Thymus (tissue), 11 donors: ENCODE results near the gene C4A. TPM values are rescaled to one million over a fixed set of nuclear protein-coding genes. Genes with fewer than 3 reads are reported as not detected.
"Not testable (repeated sequence)": the region's sequence is repeated elsewhere in the genome, so short reads cannot be mapped to it uniquely, and the experiment has no call there.

ENCODE experiments used
- DNase-seq, 9 donors: peaks; one replicate each; pipeline ENCODE4 v3.0.0-alpha.2; 2013; ENCODE audit warnings: low spot score in 9 of 9, low read depth in 6 of 9, missing footprints in 1 of 9
- H3K27ac ChIP-seq, 2 donors: one replicate each; pipeline ENCODE4 v1.5.1; 2013; ENCODE audit warnings: control low read depth in 1 of 2, low read depth in 1 of 2, low read length in 1 of 2, mild to moderate bottlenecking in 1 of 2, moderate library complexity in 1 of 2
- H3K27me3 ChIP-seq, 2 donors: one replicate each; pipeline ENCODE4 v1.5.1; 2013; ENCODE audit warnings: low read length in 1 of 2; ENCODE audit not compliant: control insufficient read depth in 2 of 2, insufficient read depth in 1 of 2
- H3K36me3 ChIP-seq, 2 donors: one replicate each; pipeline ENCODE4 v1.5.1; 2013; ENCODE audit warnings: low read length in 1 of 2, mild to moderate bottlenecking in 1 of 2, moderate library complexity in 1 of 2; ENCODE audit not compliant: control insufficient read depth in 2 of 2, insufficient read depth in 2 of 2
- H3K4me1 ChIP-seq, 2 donors: one replicate each; pipeline ENCODE4 v1.5.1; 2013; ENCODE audit warnings: low read length in 2 of 2; ENCODE audit not compliant: control insufficient read depth in 2 of 2, insufficient read depth in 2 of 2
- H3K4me3 ChIP-seq, 2 donors: one replicate each; pipeline ENCODE4 v1.5.1; 2013; ENCODE audit warnings: low read length in 2 of 2, control low read depth in 1 of 2, mild to moderate bottlenecking in 1 of 2
- H3K9me3 ChIP-seq, 2 donors: one replicate each; pipeline ENCODE4 v1.5.1; 2013; ENCODE audit warnings: low read length in 1 of 2, mild to moderate bottlenecking in 1 of 2; ENCODE audit not compliant: control insufficient read depth in 2 of 2, insufficient read depth in 1 of 2
- WGBS: extraction: QIAGEN DNeasy Blood & Tissue Kit; methylation state at CpG from one replicate; pipeline ENCODE4 v1.1.7; 2013; 5-methylcytosine and 5-hydroxymethylcytosine counted together
- polyA plus RNA-seq: library from polyadenylated mRNA; stranded (reverse); fragments of 200-250 nt; gene quantifications from one replicate; pipeline ENCODE4 v1.2.3, GENCODE V29; 2013
- total RNA-seq: library from RNA; stranded (reverse); fragments of 120-200 nt; gene quantifications from one replicate; pipeline ENCODE4 v1.2.4, GENCODE V29; 2013
- donor health status: healthy.

C4A gene
- total and polyA plus RNA-seq, 2 donors, result 43.2 to 206 TPM

DNA sequence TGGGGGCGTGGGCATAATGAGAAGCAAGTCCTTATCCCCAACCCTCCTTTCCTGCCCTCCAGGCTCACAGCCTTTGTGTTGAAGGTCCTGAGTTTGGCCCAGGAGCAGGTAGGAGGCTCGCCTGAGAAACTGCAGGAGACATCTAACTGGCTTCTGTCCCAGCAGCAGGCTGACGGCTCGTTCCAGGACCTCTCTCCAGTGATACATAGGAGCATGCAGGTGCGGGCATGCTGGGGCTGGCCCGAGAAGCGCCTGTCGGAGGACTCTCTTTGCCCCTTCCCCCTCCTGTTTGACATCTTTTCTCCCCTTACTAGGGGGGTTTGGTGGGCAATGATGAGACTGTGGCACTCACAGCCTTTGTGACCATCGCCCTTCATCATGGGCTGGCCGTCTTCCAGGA lies 46.8 kb downstream of the C4A start:
- DNase-seq, H3K4me1 ChIP-seq, H3K27me3 ChIP-seq, H3K4me3 ChIP-seq, H3K9me3 ChIP-seq, H3K27ac ChIP-seq, H3K36me3 ChIP-seq: not testable (repeated sequence)
- 88% methylated on average over 7 of the region's 10 CpGs for WGBS

DNA sequence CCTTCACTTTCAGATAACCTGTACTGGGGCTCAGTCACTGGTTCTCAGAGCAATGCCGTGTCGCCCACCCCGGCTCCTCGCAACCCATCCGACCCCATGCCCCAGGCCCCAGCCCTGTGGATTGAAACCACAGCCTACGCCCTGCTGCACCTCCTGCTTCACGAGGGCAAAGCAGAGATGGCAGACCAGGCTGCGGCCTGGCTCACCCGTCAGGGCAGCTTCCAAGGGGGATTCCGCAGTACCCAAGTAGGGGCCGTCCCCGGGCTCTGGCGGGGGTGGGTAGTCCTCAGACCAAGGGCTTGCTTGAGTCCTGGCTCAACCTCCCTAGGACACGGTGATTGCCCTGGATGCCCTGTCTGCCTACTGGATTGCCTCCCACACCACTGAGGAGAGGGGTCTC lies 47.7 kb downstream of the C4A start:
- H3K4me1 ChIP-seq, H3K9me3 ChIP-seq, H3K27ac ChIP-seq, DNase-seq, H3K27me3 ChIP-seq, H3K4me3 ChIP-seq, H3K36me3 ChIP-seq: not testable (repeated sequence)
- WGBS, result 94% methylated on average over 8 of the region's 14 CpGs

DNA sequence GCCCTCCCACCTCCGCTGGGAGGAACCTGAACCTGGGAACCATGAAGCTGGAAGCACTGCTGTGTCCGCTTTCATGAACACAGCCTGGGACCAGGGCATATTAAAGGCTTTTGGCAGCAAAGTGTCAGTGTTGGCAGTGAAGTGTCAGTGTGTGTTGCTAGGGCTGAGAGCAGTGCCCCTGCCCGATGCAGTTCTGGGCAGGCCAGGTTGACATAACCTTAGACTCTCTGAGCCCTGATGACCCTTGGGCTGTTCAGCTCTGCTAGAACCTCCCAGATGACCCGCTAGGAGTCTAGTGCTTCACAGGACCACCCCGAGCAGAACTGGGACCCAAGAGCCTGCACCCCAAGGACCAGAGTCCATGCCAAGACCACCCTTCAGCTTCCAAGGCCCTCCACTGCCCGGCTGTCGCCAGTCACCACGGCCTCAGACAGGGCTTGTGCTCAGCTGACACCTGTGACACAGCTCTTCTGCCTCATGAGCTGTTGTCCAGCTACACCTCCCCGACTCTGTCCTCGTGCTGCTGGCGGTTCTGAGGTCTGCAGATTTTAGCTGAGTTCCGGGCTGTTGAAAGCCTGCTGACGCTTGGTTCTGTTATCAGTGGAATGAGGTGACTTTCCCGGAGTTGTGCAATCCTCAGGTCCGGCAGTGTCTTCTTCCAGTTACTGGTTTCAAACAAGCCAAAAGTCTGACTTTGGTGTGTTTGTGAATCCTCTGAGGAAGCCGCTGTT lies 53.6 kb downstream of the C4A start:
- WGBS, result no CpG with 5 or more reads among the region's 16 CpGs
- not testable (repeated sequence) for DNase-seq, H3K4me1 ChIP-seq, H3K27ac ChIP-seq, H3K36me3 ChIP-seq, H3K9me3 ChIP-seq, H3K27me3 ChIP-seq, H3K4me3 ChIP-seq

DNA sequence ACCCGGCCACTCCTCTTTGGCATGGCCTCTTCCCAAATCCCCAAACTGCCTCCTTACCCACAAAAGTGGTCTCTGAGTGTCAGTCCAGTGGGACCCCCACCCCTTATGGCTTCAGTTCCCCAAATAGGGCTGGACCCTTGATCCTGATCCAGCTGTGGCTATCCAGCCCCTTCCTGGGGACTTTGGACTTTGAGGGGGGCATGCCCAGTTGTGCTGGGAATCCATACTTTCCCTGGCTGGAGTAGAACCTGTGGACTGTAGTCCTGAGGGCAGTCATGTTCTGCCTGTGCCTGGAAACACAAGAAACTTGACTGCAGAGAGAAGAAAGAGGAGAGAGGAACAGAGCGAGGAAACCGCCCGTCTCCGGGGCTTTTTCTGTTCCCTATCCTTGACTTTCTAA lies 55.3 kb downstream of the C4A start:
- H3K9me3 ChIP-seq, H3K36me3 ChIP-seq, H3K4me3 ChIP-seq, H3K4me1 ChIP-seq, H3K27me3 ChIP-seq, H3K27ac ChIP-seq, DNase-seq: not testable (repeated sequence)
- 63% methylated on average over 4 of the region's 5 CpGs for WGBS

DNA sequence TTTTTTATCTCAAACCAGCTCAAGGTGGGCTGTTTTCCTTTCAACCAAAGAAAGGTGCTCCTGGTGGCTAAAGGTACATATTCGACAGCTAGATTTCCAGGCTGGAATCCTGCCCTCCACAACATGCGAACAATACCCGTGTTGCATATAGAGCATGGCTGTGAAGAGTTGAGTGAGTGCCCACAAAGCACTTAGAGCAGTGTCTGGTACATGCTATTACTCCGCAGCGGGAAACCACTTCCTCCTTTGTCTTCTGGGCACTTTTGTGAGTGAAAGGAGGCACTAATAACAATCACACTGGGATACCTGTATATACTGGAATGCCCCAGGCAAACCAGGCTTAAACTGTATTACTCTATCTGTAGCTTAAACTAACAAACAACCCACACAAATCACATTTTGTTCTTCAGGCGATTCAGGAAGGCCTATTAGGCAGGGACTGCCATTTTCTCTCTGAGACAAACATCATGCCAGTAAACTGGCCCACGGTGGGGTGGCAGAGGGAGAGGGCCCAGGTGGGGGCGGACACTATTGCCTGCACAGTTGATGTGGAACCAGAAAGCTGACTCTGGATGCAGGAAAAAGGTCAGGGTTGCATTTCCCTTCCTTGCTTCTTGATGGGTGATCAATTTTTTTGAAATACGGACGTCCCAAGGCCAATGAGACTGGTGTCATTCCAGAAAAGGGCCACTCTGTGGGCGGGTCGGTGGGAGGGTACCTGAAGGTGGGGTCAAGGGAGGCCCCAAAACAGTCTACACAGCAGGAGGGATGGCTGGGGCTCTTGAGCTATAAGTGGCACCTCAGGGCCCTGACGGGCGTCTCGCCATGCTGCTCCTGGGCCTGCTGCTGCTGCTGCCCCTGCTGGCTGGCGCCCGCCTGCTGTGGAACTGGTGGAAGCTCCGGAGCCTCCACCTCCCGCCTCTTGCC lies 56.0 kb downstream of the C4A start, which contains the start of gene CYP21A2:
Gene CYP21A2 (plus strand): TSS at position 818 of the 927 bp plus-strand sequence. CDS start 8 bp downstream, at position 826.
- H3K4me1 ChIP-seq, DNase-seq, H3K27ac ChIP-seq, H3K36me3 ChIP-seq, H3K4me3 ChIP-seq, H3K9me3 ChIP-seq, H3K27me3 ChIP-seq: not testable (repeated sequence)
- 84% methylated on average over 15 of the region's 19 CpGs for WGBS

DNA sequence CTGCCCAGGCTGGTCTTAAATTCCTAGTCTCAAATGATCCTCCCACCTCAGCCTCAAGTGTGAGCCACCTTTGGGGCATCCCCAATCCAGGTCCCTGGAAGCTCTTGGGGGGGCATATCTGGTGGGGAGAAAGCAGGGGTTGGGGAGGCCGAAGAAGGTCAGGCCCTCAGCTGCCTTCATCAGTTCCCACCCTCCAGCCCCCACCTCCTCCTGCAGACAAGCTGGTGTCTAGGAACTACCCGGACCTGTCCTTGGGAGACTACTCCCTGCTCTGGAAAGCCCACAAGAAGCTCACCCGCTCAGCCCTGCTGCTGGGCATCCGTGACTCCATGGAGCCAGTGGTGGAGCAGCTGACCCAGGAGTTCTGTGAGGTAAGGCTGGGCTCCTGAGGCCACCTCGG lies 57.0 kb downstream of the C4A start:
- not testable (repeated sequence) for H3K4me3 ChIP-seq, H3K4me1 ChIP-seq, H3K36me3 ChIP-seq, H3K27me3 ChIP-seq, DNase-seq, H3K9me3 ChIP-seq, H3K27ac ChIP-seq
- 98% methylated on average over 4 of the region's 5 CpGs for WGBS

DNA sequence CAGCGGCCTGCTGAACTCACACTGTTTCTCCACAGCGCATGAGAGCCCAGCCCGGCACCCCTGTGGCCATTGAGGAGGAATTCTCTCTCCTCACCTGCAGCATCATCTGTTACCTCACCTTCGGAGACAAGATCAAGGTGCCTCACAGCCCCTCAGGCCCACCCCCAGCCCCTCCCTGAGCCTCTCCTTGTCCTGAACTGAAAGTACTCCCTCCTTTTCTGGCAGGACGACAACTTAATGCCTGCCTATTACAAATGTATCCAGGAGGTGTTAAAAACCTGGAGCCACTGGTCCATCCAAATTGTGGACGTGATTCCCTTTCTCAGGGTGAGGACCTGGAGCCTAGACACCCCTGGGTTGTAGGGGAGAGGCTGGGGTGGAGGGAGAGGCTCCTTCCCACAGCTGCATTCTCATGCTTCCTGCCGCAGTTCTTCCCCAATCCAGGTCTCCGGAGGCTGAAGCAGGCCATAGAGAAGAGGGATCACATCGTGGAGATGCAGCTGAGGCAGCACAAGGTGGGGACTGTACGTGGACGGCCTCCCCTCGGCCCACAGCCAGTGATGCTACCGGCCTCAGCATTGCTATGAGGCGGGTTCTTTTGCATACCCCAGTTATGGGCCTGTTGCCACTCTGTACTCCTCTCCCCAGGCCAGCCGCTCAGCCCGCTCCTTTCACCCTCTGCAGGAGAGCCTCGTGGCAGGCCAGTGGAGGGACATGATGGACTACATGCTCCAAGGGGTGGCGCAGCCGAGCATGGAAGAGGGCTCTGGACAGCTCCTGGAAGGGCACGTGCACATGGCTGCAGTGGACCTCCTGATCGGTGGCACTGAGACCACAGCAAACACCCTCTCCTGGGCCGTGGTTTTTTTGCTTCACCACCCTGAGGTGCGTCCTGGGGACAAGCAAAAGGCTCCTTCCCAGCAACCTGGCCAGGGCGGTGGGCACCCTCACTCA lies 57.7 kb downstream of the C4A start:
- not testable (repeated sequence) for DNase-seq
- WGBS, result 87% methylated on average over 22 of the region's 24 CpGs

DNA sequence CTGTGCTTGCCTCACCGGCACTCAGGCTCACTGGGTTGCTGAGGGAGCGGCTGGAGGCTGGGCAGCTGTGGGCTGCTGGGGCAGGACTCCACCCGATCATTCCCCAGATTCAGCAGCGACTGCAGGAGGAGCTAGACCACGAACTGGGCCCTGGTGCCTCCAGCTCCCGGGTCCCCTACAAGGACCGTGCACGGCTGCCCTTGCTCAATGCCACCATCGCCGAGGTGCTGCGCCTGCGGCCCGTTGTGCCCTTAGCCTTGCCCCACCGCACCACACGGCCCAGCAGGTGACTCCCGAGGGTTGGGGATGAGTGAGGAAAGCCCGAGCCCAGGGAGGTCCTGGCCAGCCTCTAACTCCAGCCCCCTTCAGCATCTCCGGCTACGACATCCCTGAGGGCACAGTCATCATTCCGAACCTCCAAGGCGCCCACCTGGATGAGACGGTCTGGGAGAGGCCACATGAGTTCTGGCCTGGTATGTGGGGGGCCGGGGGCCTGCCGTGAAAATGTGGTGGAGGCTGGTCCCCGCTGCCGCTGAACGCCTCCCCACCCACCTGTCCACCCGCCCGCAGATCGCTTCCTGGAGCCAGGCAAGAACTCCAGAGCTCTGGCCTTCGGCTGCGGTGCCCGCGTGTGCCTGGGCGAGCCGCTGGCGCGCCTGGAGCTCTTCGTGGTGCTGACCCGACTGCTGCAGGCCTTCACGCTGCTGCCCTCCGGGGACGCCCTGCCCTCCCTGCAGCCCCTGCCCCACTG lies 58.6 kb downstream of the C4A start:
- not testable (repeated sequence) for H3K9me3 ChIP-seq, H3K27me3 ChIP-seq, H3K36me3 ChIP-seq, DNase-seq, H3K4me1 ChIP-seq, H3K27ac ChIP-seq, H3K4me3 ChIP-seq
- 95% methylated on average over 24 of the region's 43 CpGs for WGBS

More for the DNA sequence above, 57.7 kb downstream of the C4A start:
- H3K27me3 ChIP-seq, H3K27ac ChIP-seq, H3K36me3 ChIP-seq, H3K4me3 ChIP-seq, H3K4me1 ChIP-seq, H3K9me3 ChIP-seq: not testable (repeated sequence)
